GM19395 (cell line): Measurements from ENCODE around the gene TEX2.

ENCODE experiments used
- ATAC-seq: cut with Tn5 transposase; IDR thresholded peaks from one replicate; pipeline ENCODE4 v1.9.1; 2021; ENCODE audit warnings: mild to moderate bottlenecking, moderate library complexity; ENCODE audit not compliant: unreplicated experiment

Gene TEX2

DNA sequence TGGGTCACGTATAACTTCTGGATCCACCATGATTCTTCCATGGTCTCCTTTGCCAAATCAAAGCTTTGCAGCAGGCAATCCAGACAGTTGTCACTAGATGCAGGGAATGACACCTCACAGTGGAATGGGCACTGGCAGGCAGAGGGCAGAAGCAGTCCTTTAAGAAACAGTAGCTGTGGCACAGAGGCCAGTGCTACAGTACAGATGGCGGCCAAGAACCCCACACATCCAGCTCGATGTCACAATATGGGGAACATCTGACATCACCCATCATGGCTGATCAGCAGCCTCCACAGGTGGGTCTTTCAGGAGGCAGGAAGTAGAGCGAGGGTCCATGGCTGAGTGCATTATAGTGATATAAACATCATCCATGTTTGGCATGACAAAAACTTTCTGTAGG is 114.4 kb downstream of the TEX2 start:
- ATAC-seq: no peak

DNA sequence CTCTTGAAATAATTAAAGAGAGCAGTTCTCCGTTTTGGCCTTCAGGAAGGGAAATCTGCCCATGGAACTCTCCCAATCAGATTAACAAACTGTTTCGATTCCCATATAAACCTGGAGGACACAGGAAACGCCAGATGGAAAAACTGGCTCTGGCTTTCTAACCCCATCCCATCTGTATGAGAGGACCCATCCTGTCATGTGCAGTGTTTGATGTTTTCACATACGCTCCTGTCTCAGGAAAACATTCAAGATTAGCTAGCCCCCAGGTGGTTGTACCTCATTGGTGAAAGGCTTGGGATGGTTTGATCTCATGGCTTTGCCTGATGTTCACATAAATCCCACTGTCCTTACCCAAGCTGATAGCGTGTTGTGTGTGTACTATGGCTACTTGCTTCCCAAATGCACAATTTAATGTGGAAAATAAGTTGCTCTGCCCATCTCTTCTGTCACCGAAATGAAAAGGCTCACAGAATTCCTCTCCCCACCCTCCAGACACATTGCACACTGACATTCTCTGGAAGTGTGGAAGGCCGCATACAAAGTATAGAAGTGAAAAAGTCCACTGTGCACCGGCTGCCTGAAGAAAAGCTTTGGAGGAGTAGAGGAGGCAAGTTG is 114.9 kb downstream of the TEX2 start:
- ATAC-seq: no peak

DNA sequence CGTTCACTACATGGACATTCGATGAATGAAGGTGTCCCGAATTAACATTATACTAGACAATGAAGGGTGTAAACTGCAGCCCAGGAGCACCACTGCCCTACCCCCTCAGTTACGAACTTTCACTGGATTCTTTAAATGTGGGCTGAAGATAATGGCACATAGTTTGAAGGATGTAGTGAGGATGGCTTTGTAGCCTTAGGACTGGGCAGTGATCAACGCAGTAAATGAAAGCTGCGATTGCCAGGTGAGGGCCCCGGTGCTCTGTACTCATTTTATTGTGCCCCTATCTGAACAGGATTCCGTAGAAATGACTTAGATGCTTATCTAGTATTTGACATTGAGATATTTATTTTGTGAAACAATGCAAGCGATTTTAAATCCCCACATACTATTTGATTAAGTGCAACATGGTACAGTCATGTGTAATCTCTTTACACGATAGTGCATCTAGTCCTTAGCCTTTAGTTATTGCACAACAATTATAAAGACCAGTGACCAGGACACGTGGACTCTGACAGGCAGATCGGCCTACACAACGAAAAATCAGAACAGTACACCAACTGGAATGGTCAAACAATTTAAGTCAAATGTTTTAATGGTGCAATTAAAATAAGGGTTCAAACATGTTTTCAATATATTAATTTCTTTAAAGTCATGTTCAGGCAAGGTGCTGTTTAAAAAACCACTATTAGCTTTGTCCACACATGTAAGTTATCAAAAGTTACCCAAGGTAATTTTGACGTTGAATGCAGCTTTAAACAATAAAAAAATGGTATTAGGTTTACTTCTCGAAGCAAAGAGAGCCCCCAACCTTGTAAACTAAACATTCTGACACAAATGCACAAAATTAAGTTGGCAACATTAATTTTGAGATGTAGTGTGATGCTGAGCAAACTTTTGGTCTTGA is 115.7 kb downstream of the TEX2 start:
- ATAC-seq: no peak

DNA sequence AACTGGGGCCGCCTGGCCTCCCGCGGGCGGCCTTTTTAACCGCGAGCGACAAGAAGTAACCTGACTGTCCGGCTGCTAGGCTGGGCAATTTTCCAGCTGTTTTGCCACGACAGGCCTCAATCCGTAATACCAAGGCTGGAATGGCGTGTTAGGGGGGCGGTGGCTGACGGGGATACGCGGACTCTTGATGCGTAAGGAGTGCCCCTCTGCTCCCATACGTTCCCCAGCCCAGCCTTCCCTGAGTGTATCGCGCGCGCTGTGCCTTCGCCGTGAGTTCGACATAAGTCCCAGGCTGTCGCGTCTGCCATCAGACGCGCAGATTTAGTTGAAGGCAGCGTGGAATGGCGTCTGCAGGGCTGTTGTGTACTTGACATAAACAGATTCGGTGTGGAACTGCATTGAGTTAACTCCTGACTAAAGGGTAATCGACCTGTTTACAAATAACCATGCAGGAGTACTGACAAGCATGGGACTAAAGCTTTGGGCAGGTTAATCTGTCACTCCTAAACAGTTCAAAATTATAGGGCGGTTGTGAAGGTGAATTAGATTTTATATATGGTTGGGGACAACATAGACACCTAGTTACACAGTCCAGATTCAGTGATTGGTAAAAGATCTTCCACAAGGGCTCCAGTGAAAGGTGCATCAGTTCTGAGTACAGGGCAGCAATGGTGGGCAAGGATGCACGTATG is 116.5 kb downstream of the TEX2 start:
- peak; percentile 7 for ATAC-seq

DNA sequence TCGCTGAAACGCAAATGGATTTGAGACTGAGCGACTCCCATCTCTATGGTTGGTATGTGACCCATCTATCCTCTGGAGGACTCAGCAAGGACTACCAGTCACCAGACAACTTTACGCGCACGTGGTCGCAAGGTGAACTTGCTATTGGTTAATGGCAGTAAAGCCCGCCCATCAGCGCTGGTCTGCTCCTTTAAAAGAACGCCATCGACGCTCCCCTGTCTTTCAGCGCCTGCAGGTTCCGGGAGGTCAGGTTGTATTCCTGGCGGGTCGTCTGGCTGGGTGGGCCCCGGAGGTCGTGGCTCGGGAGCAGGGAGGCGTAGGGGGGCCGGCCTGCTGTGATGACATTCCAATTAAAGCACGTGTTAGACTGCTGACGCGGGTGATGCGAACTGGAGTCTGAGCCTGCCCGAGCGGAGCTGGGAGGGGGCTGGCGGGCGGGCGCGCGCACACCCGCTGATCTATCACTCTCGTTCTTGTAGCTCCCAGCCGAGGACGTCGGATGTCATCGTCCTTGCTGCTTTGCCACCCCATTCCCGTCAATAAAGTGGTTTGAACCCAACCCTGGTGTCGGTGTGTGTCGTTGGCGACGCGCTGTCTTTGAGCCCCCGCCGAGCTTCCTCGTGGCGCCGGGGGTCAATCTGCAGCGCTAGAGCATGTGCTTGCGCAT is 117.2 kb downstream of the TEX2 start:
- peak; percentile 96 for ATAC-seq

DNA sequence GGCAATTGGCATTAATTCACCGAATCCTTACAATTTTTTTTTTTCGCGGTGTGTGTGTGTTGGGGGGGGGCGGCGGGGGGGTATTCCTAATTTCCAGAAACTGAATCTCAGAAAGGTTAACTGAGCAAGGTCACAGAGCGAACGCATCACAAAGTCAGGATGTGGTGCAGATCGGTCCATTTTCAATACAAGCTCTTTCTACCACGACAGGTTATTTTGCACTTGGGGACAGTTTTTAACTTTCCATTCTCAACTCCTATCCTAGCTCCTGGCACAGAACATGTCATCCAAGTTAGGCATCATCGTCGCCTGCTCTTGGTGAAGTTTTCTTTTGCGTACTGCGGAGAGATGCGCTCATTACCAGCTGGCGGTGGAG is 117.7 kb downstream of the TEX2 start:
- peak; percentile 2 for ATAC-seq

DNA sequence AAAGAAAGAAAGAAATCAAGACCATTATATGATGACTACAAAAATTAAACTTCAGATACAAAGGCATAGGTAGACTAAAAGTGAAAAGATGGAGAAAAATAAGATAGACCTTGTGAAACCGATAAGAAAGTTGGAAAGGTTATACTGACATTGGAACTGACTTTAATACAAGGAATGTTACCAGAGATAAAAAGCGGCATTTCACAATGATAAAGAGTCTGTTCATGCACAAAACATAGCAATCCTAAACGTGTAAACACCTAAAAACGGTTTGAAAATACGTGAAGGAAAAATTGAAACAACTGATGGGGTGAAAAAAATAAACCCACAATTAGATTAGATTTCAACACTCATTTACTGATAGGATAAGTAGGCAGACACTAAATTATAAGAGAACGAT is 123.5 kb downstream of the TEX2 start:
- no peak for ATAC-seq

DNA sequence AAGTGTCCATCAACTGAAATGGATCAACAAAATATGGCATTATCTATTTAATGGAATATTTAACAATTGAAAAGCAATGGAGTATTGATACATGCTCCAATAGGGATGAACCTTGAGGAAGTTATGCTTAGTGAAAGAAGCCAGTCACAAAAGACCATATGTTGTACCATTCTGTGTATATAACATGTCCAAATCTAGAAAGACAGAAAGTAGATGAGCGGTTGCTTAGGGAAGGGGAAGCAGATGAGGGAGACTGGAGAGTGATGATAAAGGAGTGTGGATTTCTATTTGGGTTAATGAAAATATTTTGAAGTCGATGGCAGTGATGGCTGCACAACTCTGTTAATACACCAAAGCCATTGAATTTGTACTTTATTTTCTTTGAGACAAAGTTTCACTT is 124.6 kb downstream of the TEX2 start:
- no peak for ATAC-seq

DNA sequence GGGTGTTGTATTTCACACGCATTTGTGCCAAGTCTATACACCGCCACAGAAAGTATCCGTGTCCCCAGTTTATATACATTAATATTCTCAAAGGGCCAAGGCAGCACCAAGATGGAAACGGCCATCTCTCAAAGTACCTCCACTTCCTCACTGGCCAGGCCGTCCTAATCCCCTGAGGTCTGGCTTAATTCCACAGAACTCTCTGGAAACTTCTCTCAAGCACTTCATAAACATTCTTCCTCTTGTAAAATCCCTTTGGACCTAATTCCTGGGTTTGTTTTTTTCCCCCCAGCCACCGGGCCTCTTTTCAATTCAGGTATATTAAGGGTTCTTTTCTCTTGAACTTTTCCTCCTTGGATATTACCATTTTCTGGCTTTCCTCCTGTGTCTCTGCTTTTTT is 128.1 kb downstream of the TEX2 start:
- ATAC-seq: no peak

DNA sequence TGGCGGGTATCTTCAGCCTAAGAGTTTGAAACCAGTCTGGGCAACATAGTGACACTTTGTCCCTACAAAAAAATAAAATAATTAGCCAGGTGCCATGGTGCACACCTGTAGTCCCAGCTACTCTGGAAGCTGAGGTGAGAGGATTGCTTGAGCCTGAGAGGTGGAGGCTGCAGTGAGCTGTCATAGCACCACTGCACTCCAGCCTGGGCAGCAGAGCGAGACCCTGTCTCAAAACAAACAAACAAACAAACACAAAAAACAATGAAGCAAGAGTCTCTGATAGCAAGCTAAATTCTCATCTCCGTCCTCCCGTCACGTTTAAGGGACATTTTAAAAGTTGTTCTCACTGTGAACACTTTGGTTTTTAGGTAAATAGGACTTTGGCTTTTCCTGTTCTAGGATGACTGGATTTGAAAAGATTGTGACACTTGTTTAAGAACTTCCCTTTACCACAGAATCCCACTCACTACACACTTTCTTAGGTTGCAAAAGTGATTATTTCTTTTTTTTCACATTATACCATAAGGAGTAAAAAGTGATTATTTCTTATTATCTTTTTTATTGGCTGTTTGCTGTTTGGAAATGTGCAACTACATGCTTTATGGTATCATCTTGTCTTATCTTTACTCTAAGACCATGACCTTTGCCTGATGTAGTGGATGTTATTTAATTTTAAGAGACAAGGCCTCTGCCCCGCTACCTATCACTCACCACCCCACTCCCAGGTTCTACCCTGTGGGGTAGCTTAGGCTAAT is 128.7 kb downstream of the TEX2 start:
- no peak for ATAC-seq

DNA sequence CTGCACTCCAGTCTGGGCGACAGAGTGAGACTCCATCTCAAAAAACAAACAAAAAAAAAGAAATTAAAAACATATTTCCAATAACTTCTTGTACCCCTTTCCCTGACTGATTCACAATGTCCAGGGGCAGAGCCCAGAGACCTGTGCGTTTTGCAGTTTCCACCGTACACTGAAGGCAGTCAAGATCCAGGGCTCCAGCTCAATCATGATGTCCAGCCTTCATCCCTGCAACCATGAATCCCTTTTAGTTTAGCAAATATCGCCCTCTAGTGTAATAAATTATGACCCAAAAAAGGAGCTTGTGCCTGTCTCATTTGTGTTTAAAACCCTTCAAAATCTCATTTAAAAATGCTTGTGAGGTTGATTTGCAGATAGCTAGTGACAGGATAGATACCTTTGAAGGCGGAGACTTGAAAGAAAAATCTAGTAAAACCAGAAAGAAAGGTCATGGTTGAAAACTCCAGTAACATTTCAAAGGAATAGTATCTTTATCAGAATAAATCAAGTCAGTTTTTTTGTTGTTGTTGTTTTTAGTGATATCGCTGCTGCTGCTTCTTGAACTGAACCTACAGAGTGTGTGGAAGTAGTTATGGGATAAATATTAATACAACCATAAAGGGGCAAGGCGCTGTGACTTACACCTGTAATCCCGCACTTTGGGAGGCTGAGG is 129.4 kb downstream of the TEX2 start:
- no peak for ATAC-seq

DNA sequence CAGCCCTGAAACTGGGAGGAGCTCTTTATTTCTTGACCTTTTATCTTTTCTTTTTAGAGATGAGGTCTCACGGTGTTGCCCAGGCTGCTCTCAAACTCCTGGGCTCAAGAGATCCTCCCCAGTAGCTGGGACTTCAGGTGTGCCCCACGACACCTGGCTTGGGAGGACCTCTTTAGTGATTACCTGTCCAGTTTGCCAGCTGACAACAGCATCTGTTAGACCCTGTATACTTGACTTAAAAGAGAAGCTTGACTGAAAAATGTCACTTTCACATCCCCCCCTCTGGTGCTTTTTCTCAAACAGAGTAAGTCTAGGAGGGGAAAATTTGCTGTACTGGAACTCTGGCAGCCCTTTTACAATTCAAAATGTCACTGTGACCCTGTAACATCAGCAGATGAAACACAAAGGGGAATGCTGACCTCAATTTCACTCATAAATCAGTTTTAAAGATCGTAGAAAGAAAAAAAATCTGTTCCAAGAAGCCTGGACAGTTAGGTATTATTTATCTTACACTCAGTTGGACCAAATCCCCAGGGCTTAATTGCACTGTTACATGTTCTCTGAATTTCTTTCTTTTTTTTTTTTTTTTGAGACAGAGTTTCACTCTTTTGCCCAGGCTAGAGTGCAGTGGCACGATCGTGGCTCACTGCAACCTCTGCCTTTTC is 131.3 kb downstream of the TEX2 start:
- no peak for ATAC-seq

DNA sequence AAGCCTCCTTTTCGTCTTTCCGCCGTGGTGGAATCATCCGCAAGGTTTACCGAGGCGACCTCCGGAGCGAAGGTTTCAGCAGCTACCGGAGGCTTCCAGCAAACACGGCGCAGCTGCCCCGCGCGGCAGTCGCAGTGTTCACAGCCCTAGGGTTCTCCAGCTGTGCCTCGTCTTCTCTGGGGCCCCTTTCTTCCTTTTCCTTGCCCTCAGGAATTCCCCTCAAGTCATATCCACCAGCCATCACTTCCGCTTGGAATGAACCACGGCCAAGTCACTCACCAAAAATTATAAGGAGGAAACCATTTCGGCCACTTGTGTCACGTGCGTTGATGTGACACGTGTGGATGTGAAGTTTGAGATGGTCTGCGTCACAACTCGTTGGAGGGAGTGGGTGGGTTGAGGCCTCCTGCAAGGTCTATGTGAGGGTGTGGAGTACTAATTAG is 132.5 kb downstream of the TEX2 start:
- ATAC-seq: peak; percentile 33

DNA sequence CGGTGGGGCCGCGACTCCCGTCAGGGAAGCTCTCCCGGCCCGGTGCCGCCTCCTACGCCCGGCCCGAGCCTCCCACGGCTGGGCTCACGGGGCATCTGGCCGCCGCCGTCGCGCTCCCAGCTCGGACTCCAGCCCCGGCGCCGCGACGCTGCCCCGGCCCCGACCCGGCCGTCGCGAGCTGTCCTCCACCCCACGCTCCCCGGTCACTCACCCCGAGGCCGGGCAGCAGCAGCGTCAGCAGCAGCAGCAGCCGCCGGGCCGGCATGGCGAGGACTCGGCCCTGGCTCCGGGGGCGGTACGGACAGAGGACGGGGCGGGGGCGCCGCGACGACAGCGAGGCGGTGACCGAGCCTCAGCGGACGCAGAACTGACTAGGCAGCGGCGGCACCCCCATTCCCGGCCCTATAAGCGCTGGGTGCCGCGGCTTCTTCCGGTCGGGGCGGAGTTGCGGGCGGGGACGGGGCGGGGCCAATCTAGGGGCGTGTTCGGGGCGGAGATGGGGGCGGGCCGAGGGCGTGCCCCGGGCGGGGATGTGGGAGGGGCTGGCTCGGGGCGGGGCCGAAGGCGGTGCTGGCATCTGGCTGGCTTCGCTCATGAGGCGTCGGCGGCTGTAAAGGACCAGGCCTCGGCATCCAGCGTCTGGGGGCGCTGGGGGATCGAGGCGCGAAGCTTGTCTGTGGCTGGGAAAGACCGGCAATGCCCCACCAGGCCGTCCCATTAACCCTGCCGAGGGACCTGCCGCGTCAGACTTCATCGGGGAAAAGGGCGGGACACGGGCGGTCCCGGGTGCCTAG is 133.1 kb downstream of the TEX2 start, which contains the start of gene ERN1:
TSS of gene ERN1 (minus strand) at position 380 of the 794 bp plus-strand sequence. CDS start at position 265, 115 bp downstream.
- peak; percentile 72 for ATAC-seq

DNA sequence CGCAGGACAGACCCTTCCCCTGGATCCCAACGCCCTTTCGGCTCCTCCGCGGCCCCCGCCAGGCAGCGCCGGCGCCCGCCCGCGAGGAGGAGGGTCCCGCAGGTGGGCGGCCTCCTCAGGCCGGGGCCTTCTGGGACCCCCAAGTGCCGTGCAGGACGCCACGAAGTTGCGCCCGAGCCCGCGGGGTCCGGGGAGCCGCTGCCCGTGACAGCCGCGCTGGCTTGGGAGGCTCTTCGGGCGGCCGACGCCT is 133.6 kb downstream of the TEX2 start:
- ATAC-seq: no peak

DNA sequence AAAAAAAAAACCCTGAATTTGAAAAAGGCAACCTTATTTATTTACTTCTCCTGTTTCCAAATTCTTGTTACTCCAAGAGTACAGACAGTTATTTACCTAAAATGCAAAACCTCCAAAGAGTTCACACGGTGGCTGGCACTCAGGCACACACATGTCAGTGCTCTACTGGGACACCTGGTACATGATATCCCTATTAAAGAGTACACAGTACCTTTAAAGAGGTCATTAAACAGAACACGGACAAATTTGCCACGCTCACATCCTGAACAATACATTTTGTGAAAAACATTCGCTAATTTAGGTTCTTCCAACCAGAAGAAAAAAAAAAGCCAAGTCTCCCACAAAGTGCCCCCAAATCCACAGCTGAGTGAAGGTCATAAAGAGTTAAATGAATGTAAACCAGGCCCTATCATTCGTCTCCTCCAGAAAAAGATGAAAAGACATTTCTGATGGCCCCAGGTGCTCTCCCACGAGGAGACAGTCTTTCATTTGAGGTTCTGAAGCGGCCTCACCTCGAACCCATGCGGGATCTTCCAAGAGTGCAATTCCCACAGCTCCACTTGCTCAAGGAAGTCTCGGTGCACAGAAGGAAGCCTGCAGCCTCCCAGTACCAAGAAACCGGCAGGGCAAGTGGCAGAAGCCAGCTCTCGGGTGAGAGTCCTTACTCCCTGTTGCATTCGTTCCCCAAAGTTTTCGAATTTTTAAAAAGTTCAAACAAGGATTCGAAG is 134.1 kb downstream of the TEX2 start:
- peak; percentile 2 for ATAC-seq

DNA sequence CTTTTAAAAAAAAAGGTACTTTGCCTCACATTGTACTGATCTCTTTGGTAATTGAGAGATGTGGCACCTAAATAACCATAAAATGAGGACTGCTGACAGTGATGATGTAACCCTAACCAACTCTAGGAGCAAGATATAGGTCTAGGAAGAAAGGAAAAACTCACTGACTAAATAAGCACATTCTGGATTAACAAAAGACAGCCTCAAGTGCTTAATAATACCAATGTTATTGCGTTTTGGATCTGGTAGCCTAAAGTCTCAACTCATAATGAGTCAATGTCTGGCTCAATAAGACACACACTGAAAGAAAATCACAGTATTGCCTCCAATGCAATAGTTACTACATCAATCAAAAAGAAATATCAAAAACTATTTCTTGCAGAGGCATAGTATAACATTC is 136.1 kb downstream of the TEX2 start:
- no peak for ATAC-seq

DNA sequence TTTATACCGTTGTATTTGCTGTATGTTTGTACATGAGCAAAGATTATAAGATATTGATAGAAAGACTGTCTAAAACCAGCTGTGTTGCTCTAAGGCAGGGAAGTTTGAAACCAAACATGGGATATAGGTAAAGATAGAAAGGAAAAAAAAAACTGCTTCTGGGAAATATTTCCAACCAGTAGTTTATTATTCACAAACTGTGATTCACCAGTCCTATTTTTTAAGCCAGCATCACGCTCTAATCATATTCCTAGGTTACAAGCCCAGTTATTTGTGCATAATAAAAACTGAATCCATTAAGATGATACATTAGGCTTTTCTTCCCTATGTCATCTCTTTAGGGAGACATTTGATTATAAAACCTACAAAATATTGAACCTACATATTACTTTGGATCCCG is 137.1 kb downstream of the TEX2 start:
- ATAC-seq: no peak
